ENCODE measurements around the gene CXCL17.

The CXCL17 gene

GRCh38 chr19:42431486-42431885, 11.3 kb downstream of the CXCL17 start:
- no peak for TF ChIP-seq CTCF (IDR thresholded peaks at IDR 0.05; ENCODE audit: extremely low read depth, missing control alignments)
- no peak for DNase-seq (ENCODE audit: low spot score)

- no peak for TF ChIP-seq CTCF (IDR thresholded peaks at IDR 0.05; ENCODE audit: extremely low read depth, missing control alignments)
- DNase-seq (ENCODE audit: low spot score), result no peak
Measured at GRCh38 chr19:42428676-42429075, 14.1 kb downstream of the CXCL17 start.

GRCh38 chr19:42427313-42427712, 15.4 kb downstream of the CXCL17 start, which contains the start of gene LIPE:
TSS of gene LIPE (minus strand) at chr19:42427388. CDS start at chr19:42427149, 239 bp downstream.
- no peak for DNase-seq (ENCODE audit: low spot score)
- TF ChIP-seq CTCF (IDR thresholded peaks at IDR 0.05; ENCODE audit: extremely low read depth, missing control alignments), result no peak

GRCh38 chr19:42426643-42427042, 16.1 kb downstream of the CXCL17 start:
- no peak for DNase-seq (ENCODE audit: low spot score)
- TF ChIP-seq CTCF (IDR thresholded peaks at IDR 0.05; ENCODE audit: extremely low read depth, missing control alignments), result no peak

- no peak for TF ChIP-seq CTCF (IDR thresholded peaks at IDR 0.05; ENCODE audit: extremely low read depth, missing control alignments)
- DNase-seq (ENCODE audit: low spot score), result no peak
Measured at GRCh38 chr19:42424712-42425131, 18.0 kb downstream of the CXCL17 start.

- no peak for DNase-seq (ENCODE audit: low spot score)
- no peak for TF ChIP-seq CTCF (IDR thresholded peaks at IDR 0.05; ENCODE audit: extremely low read depth, missing control alignments)
Measured at GRCh38 chr19:42424345-42424707, 18.4 kb downstream of the CXCL17 start.

GRCh38 chr19:42423462-42424344, 19.0 kb downstream of the CXCL17 start:
- DNase-seq (ENCODE audit: low spot score), result peak; percentile 95

More at GRCh38 chr19:42423462-42424344, 19.0 kb downstream of the CXCL17 start:
- TF ChIP-seq CTCF (IDR thresholded peaks at IDR 0.05; ENCODE audit: extremely low read depth, missing control alignments), result no peak

Measured in GM20000 (cell line).